ENCODE measurements around the gene EP400. TPM values are rescaled to one million over a fixed set of nuclear protein-coding genes. Genes with fewer than 3 reads are reported as not detected.

Gene EP400
- total and polyA plus RNA-seq, 2 of the 13 experiments (the other 11 are each of a cell fraction or from before 2014, with no cell fraction given): 4.9 to 5.0 TPM

- TF ChIP-seq PAXIP1 (CRISPR knock-in tag; conservative IDR thresholded peaks at IDR 0.05) (peak; percentile 65; the same call in 1 of the 2 replicates), ZNF414 (CRISPR knock-in tag; IDR thresholded peaks at IDR 0.05) (peak; percentile 68; the same call in 1 of the 2 replicates), ELF1 (CRISPR knock-in tag; IDR thresholded peaks at IDR 0.05) (peak; percentile 49), MIER3 (CRISPR knock-in tag; IDR thresholded peaks at IDR 0.05; ENCODE audit: borderline replicate concordance) (no peak), ZNF136 (CRISPR knock-in tag; IDR thresholded peaks at IDR 0.05; ENCODE audit: low read depth) (no peak), ZSCAN12 (CRISPR knock-in tag; IDR thresholded peaks at IDR 0.05) (no peak), ZNF687 (CRISPR knock-in tag; IDR thresholded peaks at IDR 0.05) (peak; percentile 93), ZNF841 (CRISPR knock-in tag; IDR thresholded peaks at IDR 0.05; ENCODE audit: borderline replicate concordance) (0 out of 2 replicates have a peak, but pooled peaks have one; percentile 66), ZSCAN30 (CRISPR knock-in tag; IDR thresholded peaks at IDR 0.05) (no peak), UBTF (CRISPR knock-in tag; IDR thresholded peaks at IDR 0.05) (peak; percentile 68), CHD4 (IDR thresholded peaks at IDR 0.05; ENCODE audit: borderline replicate concordance, low read length) (no peak), ZNF431 (CRISPR knock-in tag; IDR thresholded peaks at IDR 0.05; ENCODE audit: borderline replicate concordance, low read depth) (no peak), CAMTA2 (CRISPR knock-in tag; IDR thresholded peaks at IDR 0.05; ENCODE audit: borderline replicate concordance) (no peak), ZHX1 (CRISPR knock-in tag; IDR thresholded peaks at IDR 0.05; ENCODE audit: low read depth) (0 out of 2 replicates have a peak, but pooled peaks have one; percentile 77)
Measured at GRCh38 chr12:132084621-132085290, 135.0 kb downstream of the EP400 start (continued).
